Progenitor cell of endocrine pancreas (in vitro differentiated cells): ENCODE results near the gene KLHDC7A. TPM values are rescaled to one million over a fixed set of nuclear protein-coding genes. Genes with fewer than 3 reads are reported as not detected.

Experiments used
- DNase-seq: peaks from one replicate; pipeline ENCODE4 v3.0.0; 2021; ENCODE audit warnings: low spot score; ENCODE audit not compliant: unreplicated experiment
- H3K27ac Mint-ChIP-seq: 2 replicates; pipeline ENCODE4 v1.8.0; 2021; ENCODE audit warnings: mild to moderate bottlenecking, moderate library complexity, mixed read lengths
- H3K27me3 Mint-ChIP-seq: 2 replicates; pipeline ENCODE4 v1.8.0; 2021; ENCODE audit warnings: mixed read lengths
- H3K36me3 Mint-ChIP-seq: 2 replicates; pipeline ENCODE4 v1.8.0; 2022; ENCODE audit warnings: mixed read lengths; ENCODE audit not compliant: insufficient read depth
- H3K4me1 Mint-ChIP-seq: 2 replicates; pipeline ENCODE4 v1.8.0; 2021; ENCODE audit warnings: low read depth, mixed read lengths
- H3K4me3 Mint-ChIP-seq: 2 replicates; pipeline ENCODE4 v1.8.0; 2021; ENCODE audit warnings: low read depth, mild to moderate bottlenecking, moderate library complexity, mixed read lengths
- H3K9me3 Mint-ChIP-seq: 2 replicates; pipeline ENCODE4 v1.8.0; 2021; ENCODE audit warnings: low read depth, mixed read lengths
- CTCF ChIP-seq: fragments of 200-600 bp; sonication (generic); IDR thresholded peaks from one replicate; pipeline ENCODE4 v1.5.0; 2021; ENCODE audit warnings: antibody characterized with exemption, mild to moderate bottlenecking; ENCODE audit not compliant: unreplicated experiment
- total RNA-seq: library from RNA; stranded (reverse); gene quantifications from 2 replicates; pipeline ENCODE4 v1.2.1, GENCODE V29; 2021

KLHDC7A gene
- total RNA-seq, 1 donor from 2014 or later = 0.96 TPM

GRCh38 chr1:18515120-18515667 lies 34.5 kb downstream of the KLHDC7A start:
- DNase-seq = no peak
- Mint-ChIP-seq H3K27ac (no peak overlapping the region), H3K27me3 (peaks cover 10% of the 10 kb centered on the region), H3K9me3 (peaks cover 12% of the 10 kb centered on the region), H3K4me1 (no peaks in the 10 kb centered on the region), H3K36me3 (peaks cover 1% of the 10 kb centered on the region), H3K4me3 (no peak overlapping the region)
- TF ChIP-seq CTCF = no peak

- no peak for DNase-seq
- no peak overlapping the region for H3K27ac Mint-ChIP-seq
- peaks cover 12% of the 10 kb centered on the region for H3K9me3 Mint-ChIP-seq
- no peak overlapping the region for H3K4me3 Mint-ChIP-seq
- H3K36me3 Mint-ChIP-seq = peaks cover 1% of the 10 kb centered on the region
- no peaks in the 10 kb centered on the region for H3K4me1 Mint-ChIP-seq
- peaks cover 14% of the 10 kb centered on the region for H3K27me3 Mint-ChIP-seq
- TF ChIP-seq CTCF = no peak
Measured at GRCh38 chr1:18516473-18516872, 35.7 kb downstream of the KLHDC7A start.

GRCh38 chr1:18526436-18527275 lies 45.9 kb downstream of the KLHDC7A start:
- no peak for DNase-seq
- peaks cover 40% of the 10 kb centered on the region for H3K27me3 Mint-ChIP-seq

GRCh38 chr1:18527514-18527913 lies 46.8 kb downstream of the KLHDC7A start:
- H3K36me3 Mint-ChIP-seq = no peaks in the 10 kb centered on the region
- no peak for DNase-seq
- H3K27ac Mint-ChIP-seq = no peak overlapping the region
- peaks cover 41% of the 10 kb centered on the region for H3K27me3 Mint-ChIP-seq
- TF ChIP-seq CTCF = no peak
- no peaks in the 10 kb centered on the region for H3K9me3 Mint-ChIP-seq
- H3K4me3 Mint-ChIP-seq = no peak overlapping the region
- no peaks in the 10 kb centered on the region for H3K4me1 Mint-ChIP-seq

More at GRCh38 chr1:18526436-18527275, 45.9 kb downstream of the KLHDC7A start:
- no peaks in the 10 kb centered on the region for H3K36me3 Mint-ChIP-seq
- H3K27ac Mint-ChIP-seq = no peak overlapping the region
- TF ChIP-seq CTCF = no peak
- H3K4me3 Mint-ChIP-seq = no peak overlapping the region
- no peaks in the 10 kb centered on the region for H3K4me1 Mint-ChIP-seq
- H3K9me3 Mint-ChIP-seq = peaks cover 3% of the 10 kb centered on the region

GRCh38 chr1:18527921-18528320 lies 47.2 kb downstream of the KLHDC7A start:
- no peak for DNase-seq
- Mint-ChIP-seq H3K36me3 (no peaks in the 10 kb centered on the region), H3K9me3 (no peaks in the 10 kb centered on the region), H3K27me3 (peaks cover 45% of the 10 kb centered on the region), H3K27ac (no peak overlapping the region), H3K4me3 (no peak overlapping the region), H3K4me1 (no peaks in the 10 kb centered on the region)
- TF ChIP-seq CTCF = no peak
